KOPT-K1 (cell line): ENCODE results near the gene SV2B.

Experiments
- H3K27ac ChIP-seq: fragments of 200-600 bp; sonication (generic); 2 replicates; pipeline ENCODE4 v1.5.1; 2016; ENCODE audit warnings: antibody characterized with exemption, mild to moderate bottlenecking, low read depth, low read length; ENCODE audit not compliant: poor library complexity, severe bottlenecking
- H3K36me3 ChIP-seq: fragments of 200-600 bp; sonication (generic); 2 replicates; pipeline ENCODE4 v1.5.1; 2017; ENCODE audit warnings: antibody characterized with exemption, mild to moderate bottlenecking, low read length, moderate library complexity; ENCODE audit not compliant: insufficient read depth
- H3K9me3 ChIP-seq: fragments of 200-600 bp; sonication (generic); 2 replicates; pipeline ENCODE4 v1.5.1; 2017; ENCODE audit warnings: antibody characterized with exemption, low read length, mild to moderate bottlenecking; ENCODE audit not compliant: insufficient read depth, poor library complexity, severe bottlenecking

The SV2B gene

GRCh38 chr15:91142106-91142744 is 42.2 kb downstream of the SV2B start:
- H3K9me3 ChIP-seq = no peaks in the 10 kb centered on the region
- no peak overlapping the region for H3K27ac ChIP-seq
- no peaks in the 10 kb centered on the region for H3K36me3 ChIP-seq

- no peaks in the 10 kb centered on the region for H3K9me3 ChIP-seq
- H3K36me3 ChIP-seq = no peaks in the 10 kb centered on the region
- H3K27ac ChIP-seq = no peak overlapping the region
These were observed 42.9 kb downstream of the SV2B start for GRCh38 chr15:91142946-91143345.

- Histone ChIP-seq H3K9me3 (no peaks in the 10 kb centered on the region), H3K36me3 (no peaks in the 10 kb centered on the region), H3K27ac (no peak overlapping the region)
These were observed 46.7 kb downstream of the SV2B start for GRCh38 chr15:91146728-91147127.

GRCh38 chr15:91148243-91148642 is 48.2 kb downstream of the SV2B start:
- Histone ChIP-seq H3K27ac (no peak overlapping the region), H3K9me3 (no peaks in the 10 kb centered on the region), H3K36me3 (no peaks in the 10 kb centered on the region)

GRCh38 chr15:91150502-91151160 is 50.6 kb downstream of the SV2B start:
- Histone ChIP-seq H3K27ac (no peak overlapping the region), H3K9me3 (no peaks in the 10 kb centered on the region), H3K36me3 (no peaks in the 10 kb centered on the region)

GRCh38 chr15:91151781-91152563 is 51.9 kb downstream of the SV2B start:
- Histone ChIP-seq H3K36me3 (no peaks in the 10 kb centered on the region), H3K9me3 (no peaks in the 10 kb centered on the region), H3K27ac (no peak overlapping the region)

- H3K36me3 ChIP-seq = no peaks in the 10 kb centered on the region
- H3K27ac ChIP-seq = no peak overlapping the region
- H3K9me3 ChIP-seq = no peaks in the 10 kb centered on the region
These were observed 53.0 kb downstream of the SV2B start for GRCh38 chr15:91152896-91153581.

GRCh38 chr15:91153954-91154353 is 53.9 kb downstream of the SV2B start:
- no peaks in the 10 kb centered on the region for H3K36me3 ChIP-seq
- no peak overlapping the region for H3K27ac ChIP-seq
- H3K9me3 ChIP-seq = no peaks in the 10 kb centered on the region

GRCh38 chr15:91156175-91156726 is 56.2 kb downstream of the SV2B start:
- Histone ChIP-seq H3K9me3 (no peaks in the 10 kb centered on the region), H3K27ac (no peak overlapping the region), H3K36me3 (no peaks in the 10 kb centered on the region)

GRCh38 chr15:91158415-91159394 is 58.6 kb downstream of the SV2B start:
- H3K9me3 ChIP-seq = no peaks in the 10 kb centered on the region
- H3K36me3 ChIP-seq = no peaks in the 10 kb centered on the region
- H3K27ac ChIP-seq = no peak overlapping the region

- H3K9me3 ChIP-seq = peaks cover 8% of the 10 kb centered on the region
- no peaks in the 10 kb centered on the region for H3K36me3 ChIP-seq
- no peak overlapping the region for H3K27ac ChIP-seq
These were observed 65.8 kb downstream of the SV2B start for GRCh38 chr15:91165850-91166249.

- no peaks in the 10 kb centered on the region for H3K36me3 ChIP-seq
These were observed 68.4 kb downstream of the SV2B start for GRCh38 chr15:91168457-91168856.

GRCh38 chr15:91171334-91171733 is 71.3 kb downstream of the SV2B start:
- Histone ChIP-seq H3K36me3 (no peaks in the 10 kb centered on the region), H3K9me3 (no peaks in the 10 kb centered on the region), H3K27ac (no peak overlapping the region)

More at GRCh38 chr15:91168457-91168856, 68.4 kb downstream of the SV2B start:
- Histone ChIP-seq H3K27ac (no peak overlapping the region), H3K9me3 (peaks cover 8% of the 10 kb centered on the region)

- Histone ChIP-seq H3K36me3 (no peaks in the 10 kb centered on the region), H3K27ac (no peak overlapping the region), H3K9me3 (no peaks in the 10 kb centered on the region)
These were observed 82.0 kb downstream of the SV2B start for GRCh38 chr15:91182101-91182500.
